Daoy (cell line): ENCODE measurements around the gene TTPAL. TPM values are rescaled to one million over a fixed set of nuclear protein-coding genes. Genes with fewer than 3 reads are reported as not detected.
A peak's percentile ranks its signal among the peaks of the same experiment; 100 is the strongest.

Experiments
- DNase-seq: peaks from one replicate; pipeline ENCODE4 v3.0.0-alpha.2; 2015; ENCODE audit warnings: low read depth
- total RNA-seq: library from RNA; depleted of rRNA; stranded (reverse); fragments of >200 nt; shearing (Covaris generic); gene quantifications from 2 replicates; pipeline ENCODE4 v1.2.3, GENCODE V29; 2014; rRNA removed

TTPAL gene
- 5.4 and 6.1 TPM in 2 replicates for total RNA-seq

- peak; percentile 92 for DNase-seq
Observed at GRCh38 chr20:44475694-44476560, at the start of gene TTPAL. Gene TTPAL (plus strand): TSS chr20:44475874. CDS start chr20:44480000, 4,126 bp downstream.

- no peak for DNase-seq
Observed at GRCh38 chr20:44425923-44426322, 49.8 kb upstream of the TTPAL start.

- DNase-seq, result no peak
Observed at GRCh38 chr20:44426879-44427790, 48.5 kb upstream of the TTPAL start.

DNA sequence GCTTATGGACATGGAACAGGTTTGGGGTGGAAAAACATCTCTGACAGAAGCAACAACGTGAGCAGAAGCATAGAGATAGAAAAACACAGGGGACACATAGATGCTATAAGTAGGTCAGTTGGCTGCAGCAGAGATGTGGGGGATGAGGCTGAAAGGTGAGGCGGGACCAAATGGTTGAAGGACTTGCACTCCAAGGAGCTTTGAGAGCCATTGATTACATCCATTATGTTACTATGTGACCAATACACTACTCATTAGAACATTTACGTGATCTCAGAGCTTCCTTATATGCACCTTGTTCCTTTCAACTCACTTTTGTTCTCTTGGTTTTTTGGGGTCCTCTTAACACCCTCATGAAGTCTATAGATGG is 47.9 kb upstream of the TTPAL start:
- DNase-seq, result no peak

- no peak for DNase-seq
Observed at GRCh38 chr20:44428174-44429016, 47.3 kb upstream of the TTPAL start.

GRCh38 chr20:44429017-44429339 is 46.7 kb upstream of the TTPAL start:
- DNase-seq, result no peak

DNA sequence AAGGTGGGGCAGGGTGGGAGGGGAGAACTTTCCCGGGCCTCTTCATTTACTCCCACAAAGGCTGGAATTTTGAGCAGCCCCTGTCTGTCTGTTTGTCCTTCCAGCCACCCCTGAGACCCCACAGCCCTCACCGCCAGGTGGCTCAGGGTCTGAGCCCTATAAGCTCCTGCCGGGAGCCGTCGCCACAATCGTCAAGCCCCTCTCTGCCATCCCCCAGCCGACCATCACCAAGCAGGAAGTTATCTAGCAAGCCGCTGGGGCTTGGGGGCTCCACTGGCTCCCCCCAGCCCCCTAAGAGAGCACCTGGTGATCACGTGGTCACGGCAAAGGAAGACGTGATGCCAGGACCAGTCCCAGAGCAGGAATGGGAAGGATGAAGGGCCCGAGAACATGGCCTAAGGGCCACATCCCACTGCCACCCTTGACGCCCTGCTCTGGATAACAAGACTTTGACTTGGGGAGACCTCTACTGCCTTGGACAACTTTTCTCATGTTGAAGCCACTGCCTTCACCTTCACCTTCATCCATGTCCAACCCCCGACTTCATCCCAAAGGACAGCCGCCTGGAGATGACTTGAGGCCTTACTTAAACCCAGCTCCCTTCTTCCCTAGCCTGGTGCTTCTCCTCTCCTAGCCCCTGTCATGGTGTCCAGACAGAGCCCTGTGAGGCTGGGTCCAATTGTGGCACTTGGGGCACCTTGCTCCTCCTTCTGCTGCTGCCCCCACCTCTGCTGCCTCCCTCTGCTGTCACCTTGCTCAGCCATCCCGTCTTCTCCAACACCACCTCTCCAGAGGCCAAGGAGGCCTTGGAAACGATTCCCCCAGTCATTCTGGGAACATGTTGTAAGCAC is 46.0 kb upstream of the TTPAL start:
- no peak for DNase-seq

- no peak for DNase-seq
Observed at GRCh38 chr20:44430270-44431065, 45.2 kb upstream of the TTPAL start.

GRCh38 chr20:44431118-44431501 is 44.6 kb upstream of the TTPAL start:
- DNase-seq, result no peak

- DNase-seq, result peak; percentile 52
Observed at GRCh38 chr20:44431502-44432234, 44.0 kb upstream of the TTPAL start.

GRCh38 chr20:44432618-44433577 is 42.8 kb upstream of the TTPAL start:
- no peak for DNase-seq

DNA sequence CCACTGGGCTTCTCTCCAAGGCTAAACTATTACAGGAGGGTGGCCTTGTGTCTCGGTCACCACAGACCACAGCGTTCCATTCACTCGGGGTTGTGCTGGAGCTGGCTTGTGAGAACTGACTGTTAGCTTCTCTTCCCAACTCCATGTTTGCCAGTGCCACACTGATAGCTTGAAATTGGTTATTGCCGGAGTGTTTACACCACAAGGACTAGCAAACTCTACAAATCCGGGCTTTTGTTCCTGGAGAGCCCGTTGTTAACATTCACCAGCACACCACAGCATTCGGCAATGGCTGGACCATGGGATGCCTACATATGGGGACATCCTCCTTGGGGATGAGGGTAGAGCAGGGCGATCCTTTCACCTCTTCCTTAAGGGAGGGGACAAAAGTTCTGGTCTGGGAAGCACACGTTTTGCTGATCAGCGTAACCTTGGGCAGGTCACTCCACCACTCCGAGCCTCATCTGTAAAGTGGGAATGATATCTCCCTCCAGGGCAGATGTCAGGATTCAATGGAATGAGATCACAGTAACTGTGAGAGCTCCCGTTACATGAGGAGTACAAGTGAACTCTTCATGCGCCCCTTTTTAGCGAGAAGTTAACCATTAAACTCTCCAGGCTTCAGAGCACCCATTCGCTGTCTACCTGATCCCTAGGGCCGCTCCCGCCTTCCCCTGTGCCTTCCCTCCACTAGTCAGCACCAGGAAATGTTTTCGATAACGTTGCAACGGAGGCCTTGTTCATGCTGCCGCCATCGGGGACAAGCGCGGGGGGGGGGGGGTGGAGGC is 41.7 kb upstream of the TTPAL start:
- no peak for DNase-seq

DNA sequence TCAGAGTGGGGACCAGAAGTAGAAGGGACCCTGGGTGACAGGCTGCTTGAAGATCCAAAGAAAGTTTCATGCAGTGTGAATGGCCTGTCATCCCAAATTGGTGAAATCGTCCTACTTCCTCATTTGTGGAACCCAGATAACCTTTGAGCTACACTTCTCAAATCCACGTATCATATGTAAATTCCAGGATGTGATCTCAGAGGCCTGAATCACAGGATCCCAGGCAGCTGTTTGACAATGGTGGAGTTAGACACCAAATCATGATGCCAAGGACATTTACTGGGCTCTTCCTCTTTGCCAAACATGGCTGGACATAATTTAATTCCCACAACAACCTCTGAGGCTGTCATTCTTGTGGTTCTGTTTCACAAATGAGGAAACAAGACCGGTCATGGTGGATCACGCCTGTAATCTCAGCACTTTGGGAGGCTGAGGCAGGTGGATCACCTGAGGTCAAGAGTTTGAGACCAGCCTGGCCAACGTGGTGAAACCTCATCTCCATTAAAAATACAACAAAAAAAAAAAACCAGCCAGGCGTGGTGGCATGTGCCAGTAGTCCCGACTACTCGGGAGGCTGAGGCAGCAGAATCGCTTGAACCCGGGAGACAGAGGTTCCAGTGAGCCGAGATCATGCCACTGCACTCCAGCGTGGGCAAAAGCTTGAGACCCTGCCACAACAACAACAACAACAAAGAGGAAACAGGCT is 39.9 kb upstream of the TTPAL start:
- peak; percentile 14 for DNase-seq

- no peak for DNase-seq
Observed at GRCh38 chr20:44436393-44436792, 39.3 kb upstream of the TTPAL start.

- no peak for DNase-seq
Observed at GRCh38 chr20:44437497-44437896, 38.2 kb upstream of the TTPAL start.

DNA sequence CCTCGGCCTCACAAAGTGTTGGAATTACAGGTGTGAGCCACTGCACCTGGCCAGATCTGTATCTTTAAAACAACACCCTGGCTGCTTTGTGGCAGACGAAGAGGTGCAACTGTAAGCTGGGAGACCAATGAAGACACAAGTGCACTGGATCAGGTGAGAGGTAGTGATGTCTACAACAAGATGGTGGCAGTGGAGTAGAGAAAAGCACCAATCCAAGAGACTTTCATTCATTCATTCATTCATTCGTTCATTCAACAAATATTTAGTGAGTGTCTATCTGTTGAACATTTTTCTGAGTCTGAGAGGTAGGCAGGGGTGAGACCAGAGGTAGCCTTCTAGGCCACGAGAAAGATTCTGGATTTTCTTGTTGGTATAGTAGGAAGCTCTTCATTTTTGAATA is 36.9 kb upstream of the TTPAL start:
- DNase-seq, result no peak

GRCh38 chr20:44439318-44439717 is 36.4 kb upstream of the TTPAL start:
- DNase-seq, result no peak
